Esophagus squamous epithelium (tissue), 5 donors: ENCODE data around the gene TNS1. TPM values are rescaled to one million over a fixed set of nuclear protein-coding genes. Genes with fewer than 3 reads are reported as not detected.

Experiments used
- DNase-seq: peaks from one replicate; lab custom pipeline; 2025; lab: John Stamatoyannopoulos, UW
- H3K27ac ChIP-seq, 4 donors: fragments of 200-600 bp; sonication (generic); one replicate each; pipeline ENCODE4 v1.5.1; 2016 to 2019; ENCODE audit warnings: mild to moderate bottlenecking in 1 of 4
- H3K27me3 ChIP-seq, 4 donors: fragments of 200-600 bp; sonication (generic); 1 replicate in 3 of 4; 2 replicates in 1 of 4; pipeline versions ENCODE4 v1.5.1 to v1.6.0; 2017 to 2021; ENCODE audit warnings: antibody characterized with exemption in 1 of 4
- H3K36me3 ChIP-seq, 3 donors: fragments of 200-600 bp; sonication (generic); one replicate each; pipeline ENCODE4 v1.5.1; 2016 to 2019
- H3K4me1 ChIP-seq, 3 donors: fragments of 200-600 bp; sonication (generic); one replicate each; pipeline ENCODE4 v1.5.1; 2017 to 2019
- H3K4me3 ChIP-seq, 4 donors: fragments of 200-600 bp; sonication (generic); 1 replicate in 3 of 4; 2 replicates in 1 of 4; pipeline ENCODE4 v1.5.1; 2016 to 2019; ENCODE audit warnings: mild to moderate bottlenecking in 2 of 4, moderate library complexity in 1 of 4
- H3K9me3 ChIP-seq, 3 donors: fragments of 200-600 bp; sonication (generic); one replicate each; pipeline ENCODE4 v1.5.1; 2016 to 2019
- CTCF ChIP-seq, 6 experiments: fragments of 450-650 bp in 4 of 6; fragments of 200-600 bp in 2 of 6; sonication (generic) in 2 of 6; IDR thresholded peaks; one replicate each; pipeline ENCODE4 v1.5.1; 2016 to 2019; ENCODE audit warnings: antibody characterized with exemption in 6 of 6, mild to moderate bottlenecking in 4 of 6, moderate library complexity in 4 of 6
- POLR2A ChIP-seq, 4 donors: fragments of 450-650 bp; IDR thresholded peaks; one replicate each; pipeline ENCODE4 v1.6.1; 2017; ENCODE audit warnings: antibody characterized with exemption in 4 of 4, mild to moderate bottlenecking in 4 of 4, moderate library complexity in 3 of 4
- WGBS, 2 donors: methylation state at CpG; one replicate each; pipeline ENCODE4 v1.1.5; 2018; 5-methylcytosine and 5-hydroxymethylcytosine counted together
- intact Hi-C: fragments of 100-400 bp; cut with DNase I; formaldehyde crosslinking; loops from one replicate; pipeline ENCODE4 v1.15.0; 2022
- total RNA-seq, 4 donors: library from RNA; depleted of rRNA; stranded (reverse); fragments of >200 nt; gene quantifications; one replicate each; pipeline ENCODE4 v1.1.0, GENCODE V29; 2016
- donor health status: DM: yes; HTN: yes; CAD: no.

The TNS1 gene
- total RNA-seq, 4 donors from 2014 or later, result 34.7 to 201 (median 59.2) TPM

GRCh38 chr2:217807025-217807424, 195.8 kb downstream of the TNS1 start:
- intact Hi-C loops, result no loop called here
- Histone ChIP-seq H3K27ac (peak overlapping the region in 2 of 4 donors; percentile 64 to 69), H3K4me1 (peaks cover 0 to 61% (median 18%) of the 10 kb centered on the region in 3 donors), H3K4me3 (no peak overlapping the region), H3K9me3 (no peaks in the 10 kb centered on the region), H3K27me3 (no peaks in the 10 kb centered on the region), H3K36me3 (peaks cover 10 to 88% (median 38%) of the 10 kb centered on the region in 3 donors)
- 62 to 68% methylated on average over 3 of the region's 3 CpGs for WGBS, 2 donors
- no peak for DNase-seq
- TF ChIP-seq CTCF (IDR thresholded peaks at IDR 0.05), result no peak
- TF ChIP-seq POLR2A (IDR thresholded peaks at IDR 0.05), result no peak

- no peak overlapping the region for H3K4me3 ChIP-seq
- peaks cover 10 to 88% (median 32%) of the 10 kb centered on the region in 3 donors for H3K36me3 ChIP-seq
- intact Hi-C loops, result no loop called here
- peak overlapping the region in 3 of 4 donors; percentile 22 to 69 (median 64) for H3K27ac ChIP-seq
- 61 to 73% methylated on average over 1 to 3 of the region's 3 CpGs for WGBS, 2 donors
- TF ChIP-seq CTCF (IDR thresholded peaks at IDR 0.05), result no peak
- TF ChIP-seq POLR2A (IDR thresholded peaks at IDR 0.05), result no peak
- H3K4me1 ChIP-seq, result peaks cover 0 to 67% (median 18%) of the 10 kb centered on the region in 3 donors
- no peaks in the 10 kb centered on the region for H3K27me3 ChIP-seq
- no peaks in the 10 kb centered on the region for H3K9me3 ChIP-seq
- no peak for DNase-seq
These were observed 196.4 kb downstream of the TNS1 start for GRCh38 chr2:217806482-217806765.

- WGBS, 2 donors, result 85 to 100% methylated on average over 1 to 4 of the region's 8 CpGs
- DNase-seq, result no peak
- Histone ChIP-seq H3K9me3 (no peaks in the 10 kb centered on the region), H3K4me1 (peaks cover 0 to 73% (median 18%) of the 10 kb centered on the region in 3 donors), H3K36me3 (peaks cover 10 to 85% (median 29%) of the 10 kb centered on the region in 3 donors), H3K4me3 (no peak overlapping the region), H3K27ac (peak overlapping the region in 3 of 4 donors; percentile 22 to 69 (median 64)), H3K27me3 (no peaks in the 10 kb centered on the region)
- TF ChIP-seq CTCF (IDR thresholded peaks at IDR 0.05) (no peak), POLR2A (IDR thresholded peaks at IDR 0.05) (no peak)
- intact Hi-C loops, result no loop called here
These were observed 196.9 kb downstream of the TNS1 start for GRCh38 chr2:217805668-217806481.

DNA sequence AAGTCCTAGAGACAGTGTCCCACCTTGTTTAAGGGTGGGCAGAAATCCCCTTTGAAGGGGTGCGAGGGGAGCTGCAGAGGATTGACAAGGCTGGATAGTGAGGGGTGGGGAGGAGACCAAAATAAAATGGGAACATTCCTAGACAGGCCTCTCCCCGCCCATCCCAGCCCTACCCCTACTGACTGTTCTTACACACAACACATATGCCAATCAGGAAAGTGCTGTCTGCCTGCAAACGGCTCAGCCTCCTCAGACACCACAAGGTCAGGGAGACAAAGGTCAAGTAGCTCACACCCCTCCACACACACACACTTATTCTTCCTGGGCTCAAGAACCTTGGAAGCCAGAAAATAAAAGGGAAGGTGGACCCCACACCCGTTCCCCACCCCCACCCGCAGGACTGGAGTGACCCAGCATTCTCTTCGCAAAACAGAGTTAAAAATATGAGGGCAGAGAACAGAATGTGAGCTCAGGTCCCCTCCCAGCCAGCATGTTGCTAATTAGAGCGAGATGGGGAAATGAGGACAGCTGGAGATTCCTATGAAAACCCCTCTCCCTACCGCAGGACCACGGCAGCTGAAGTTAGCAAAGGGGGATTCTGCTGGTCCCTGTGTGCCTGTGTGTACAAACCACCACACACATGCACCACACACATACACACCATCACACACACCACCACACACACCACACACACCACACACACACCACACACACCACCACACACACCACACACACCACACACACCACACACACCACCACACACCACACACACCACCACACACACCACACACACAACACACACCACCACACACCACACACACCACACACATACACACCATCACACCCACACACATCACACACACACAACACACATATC, 197.8 kb downstream of the TNS1 start:
- no peak for DNase-seq
- H3K4me3 ChIP-seq, result no peak overlapping the region
- 51 to 69% methylated on average over 5 to 7 of the region's 9 CpGs for WGBS, 2 donors
- H3K4me1 ChIP-seq, result peaks cover 0 to 80% (median 18%) of the 10 kb centered on the region in 3 donors
- H3K27ac ChIP-seq, result peak overlapping the region; percentile 41 to 75 (median 65)
- intact Hi-C loops, result no loop called here
- no peaks in the 10 kb centered on the region for H3K27me3 ChIP-seq
- no peak for TF ChIP-seq POLR2A (IDR thresholded peaks at IDR 0.05)
- TF ChIP-seq CTCF (IDR thresholded peaks at IDR 0.05), result no peak
- peaks cover 10 to 85% (median 26%) of the 10 kb centered on the region in 3 donors for H3K36me3 ChIP-seq
- no peaks in the 10 kb centered on the region for H3K9me3 ChIP-seq
